EH (cell line): ENCODE measurements around the gene RRP1.

Experiments
- DNase-seq: peaks from one replicate; pipeline ENCODE4 v3.0.0-alpha.2; 2015; ENCODE audit warnings: low read depth

RRP1 gene

GRCh38 chr21:43801006-43801783 lies 11.8 kb downstream of the RRP1 start:
- no peak for DNase-seq

GRCh38 chr21:43802713-43803313 lies 13.4 kb downstream of the RRP1 start:
- no peak for DNase-seq

GRCh38 chr21:43803558-43804300 lies 14.4 kb downstream of the RRP1 start:
- DNase-seq = no peak

DNA sequence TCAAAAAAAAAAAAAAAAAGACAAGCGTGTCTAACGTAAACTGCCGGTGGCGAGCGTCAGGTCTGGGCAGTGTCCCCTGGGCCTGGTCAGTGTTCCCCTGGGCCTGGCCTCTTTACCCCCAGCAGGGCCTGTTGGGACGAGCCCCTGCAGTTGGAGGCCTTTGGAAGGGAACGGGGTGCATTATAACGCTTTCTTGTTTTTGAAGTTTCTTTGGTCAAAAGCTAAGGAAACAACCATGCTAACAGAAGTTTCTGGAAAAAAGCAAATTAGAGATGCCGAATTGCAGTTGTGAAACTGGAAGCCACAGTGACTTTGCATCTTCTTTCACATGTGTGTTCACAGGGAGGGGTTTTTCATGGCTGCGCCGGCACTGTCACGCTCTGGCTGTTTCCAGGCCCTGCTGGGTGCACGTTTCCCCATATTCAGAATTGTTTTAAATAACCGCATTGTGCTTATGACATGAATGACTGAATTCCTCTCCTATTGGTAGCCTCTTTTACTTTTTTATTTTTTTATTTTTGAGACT lies 16.0 kb downstream of the RRP1 start:
- DNase-seq = no peak

- no peak for DNase-seq
These were observed 16.8 kb downstream of the RRP1 start for GRCh38 chr21:43806017-43806710.

- no peak for DNase-seq
These were observed 19.0 kb downstream of the RRP1 start for GRCh38 chr21:43808367-43808766.

DNA sequence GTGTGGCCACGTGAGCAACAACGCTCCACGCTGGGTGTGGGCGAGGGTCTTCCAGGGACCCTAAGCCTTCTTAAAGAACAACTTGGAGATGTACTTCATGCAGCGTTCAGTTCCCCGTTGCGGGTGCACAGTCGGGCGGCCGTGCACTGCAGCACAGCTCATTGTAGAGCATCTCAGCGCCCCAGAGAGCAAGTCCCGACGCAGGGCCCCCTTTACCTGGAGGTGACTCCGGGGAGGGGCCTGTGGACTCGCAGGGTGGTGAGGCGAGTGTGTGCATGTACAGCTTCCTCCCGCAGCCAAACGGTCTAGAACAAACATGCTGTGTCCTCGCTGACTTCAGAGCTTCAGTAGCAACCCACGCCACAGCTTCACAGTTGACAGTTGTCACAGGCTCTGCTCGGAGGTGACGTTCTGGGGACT lies 19.5 kb downstream of the RRP1 start:
- DNase-seq = no peak

DNA sequence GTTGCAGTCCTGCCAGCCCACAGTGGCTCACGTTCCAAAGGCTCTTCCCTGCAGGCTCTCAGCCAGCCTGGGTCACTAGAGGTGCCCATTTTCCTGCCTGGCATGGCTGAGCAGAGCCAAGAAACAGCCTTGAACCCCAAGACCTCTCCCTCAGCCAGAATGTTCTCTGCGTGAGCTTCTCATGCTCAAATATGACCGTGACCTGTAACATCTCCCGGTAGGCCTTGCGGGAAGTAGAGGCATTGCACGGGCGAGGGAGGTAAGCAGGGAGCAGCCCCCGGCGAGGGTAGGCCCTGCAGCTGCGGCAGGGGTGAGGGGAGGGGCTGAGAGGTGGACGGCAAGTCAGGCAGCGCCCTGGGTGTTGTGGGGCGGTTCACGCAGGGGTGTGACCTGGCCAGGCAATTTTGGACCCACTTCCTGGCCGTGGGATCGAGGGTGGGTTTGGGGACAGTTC lies 20.0 kb downstream of the RRP1 start:
- no peak for DNase-seq

- DNase-seq = no peak
These were observed 20.6 kb downstream of the RRP1 start for GRCh38 chr21:43809853-43810504.

- peak; percentile 67 for DNase-seq
These were observed 21.3 kb downstream of the RRP1 start for GRCh38 chr21:43810505-43811261.

GRCh38 chr21:43811262-43812105 lies 22.1 kb downstream of the RRP1 start:
- DNase-seq = no peak

DNA sequence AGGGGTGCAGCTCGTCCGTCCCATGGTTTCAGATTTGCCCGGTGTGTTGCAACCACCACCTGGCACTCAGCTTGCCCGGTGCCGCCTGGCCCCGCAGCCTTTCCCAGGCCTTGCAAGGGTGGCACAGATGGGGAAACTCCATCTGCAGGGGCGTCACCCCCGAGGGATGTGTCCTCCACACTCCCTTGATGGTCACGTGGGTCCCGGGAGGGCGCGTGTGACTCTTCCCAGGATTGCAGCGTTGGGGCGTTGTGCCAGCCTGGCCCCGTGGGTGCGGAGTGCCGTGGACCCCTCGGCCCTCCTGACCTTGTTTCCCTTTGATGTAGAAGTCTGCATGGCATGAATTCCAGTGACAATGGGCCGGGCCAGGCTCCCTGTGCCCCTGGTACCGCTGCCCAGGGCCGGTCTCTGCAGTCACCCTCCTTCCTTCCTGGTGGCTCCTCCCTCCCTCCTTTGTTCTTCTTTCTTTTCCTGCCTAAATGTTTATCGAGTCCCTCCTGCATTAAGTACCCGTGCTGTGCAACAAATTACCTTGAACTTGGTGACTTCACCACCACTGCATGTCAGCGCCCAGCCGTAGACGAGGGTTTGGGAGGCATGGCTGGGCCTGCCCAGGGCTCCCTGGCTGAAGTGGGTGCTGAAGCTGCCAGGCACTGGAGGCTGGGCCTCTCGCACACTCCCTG lies 22.9 kb downstream of the RRP1 start:
- DNase-seq = no peak

DNA sequence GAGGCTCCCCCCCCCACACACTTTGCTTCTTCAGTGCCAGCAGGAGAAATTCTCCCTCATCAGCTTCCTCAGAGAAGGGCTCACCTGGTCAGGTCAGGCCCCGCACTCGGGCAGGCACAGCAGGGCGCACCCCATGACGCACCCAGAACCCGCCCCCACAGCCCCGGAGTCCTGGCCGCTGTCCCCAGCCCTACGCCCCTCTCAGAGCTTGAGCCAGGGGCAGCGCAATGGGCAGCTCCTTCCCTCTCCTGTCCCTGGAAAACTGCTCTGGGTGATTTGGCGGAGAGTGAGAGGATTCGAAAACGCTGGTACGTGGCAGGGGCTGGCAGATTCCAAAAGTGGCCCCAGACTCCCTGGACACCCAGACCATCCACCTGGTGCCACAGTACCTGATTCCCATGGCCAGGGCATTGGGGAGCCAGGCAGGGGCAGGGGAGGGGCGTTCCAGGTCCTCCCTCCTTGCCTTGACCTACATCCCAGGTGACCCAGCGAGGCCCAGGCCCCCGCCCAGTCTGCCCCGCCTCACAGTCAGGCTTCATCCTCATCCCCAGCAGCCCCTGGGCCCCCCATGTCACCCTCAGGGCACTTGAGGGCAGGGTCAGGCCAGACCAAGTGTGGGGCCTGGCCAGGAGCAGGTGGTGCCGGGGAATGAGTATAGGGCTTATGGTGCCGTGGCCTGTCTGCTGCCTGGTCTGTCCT lies 23.7 kb downstream of the RRP1 start:
- no peak for DNase-seq

DNA sequence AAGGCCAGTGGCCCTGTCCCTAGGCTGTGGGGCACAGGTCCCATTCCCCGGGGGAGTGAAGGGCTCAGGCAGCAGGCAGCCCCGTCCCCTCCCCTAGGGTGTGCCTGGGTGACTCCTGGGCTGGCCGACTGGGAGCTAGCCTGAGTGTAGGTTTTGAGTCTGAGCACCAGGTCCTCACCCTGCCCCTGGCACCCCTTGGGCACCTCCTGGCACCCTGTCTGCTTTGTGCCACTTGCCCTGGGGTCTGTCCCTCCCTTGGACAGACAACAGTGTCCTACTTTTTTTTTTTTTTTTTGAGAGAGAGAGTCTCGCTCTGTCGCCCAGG lies 24.2 kb downstream of the RRP1 start:
- no peak for DNase-seq

- DNase-seq = no peak
These were observed 25.1 kb downstream of the RRP1 start for GRCh38 chr21:43814215-43815106.

GRCh38 chr21:43815107-43815613 lies 25.8 kb downstream of the RRP1 start:
- DNase-seq = no peak

GRCh38 chr21:43815991-43816390 lies 26.6 kb downstream of the RRP1 start:
- DNase-seq = no peak
